ENCODE measurements around the gene THPO. TPM values are rescaled to one million over a fixed set of nuclear protein-coding genes. Genes with fewer than 3 reads are reported as not detected.

THPO gene
- polyA plus RNA-seq, 1 donor from 2014 or later, result 0.59 TPM

DNA sequence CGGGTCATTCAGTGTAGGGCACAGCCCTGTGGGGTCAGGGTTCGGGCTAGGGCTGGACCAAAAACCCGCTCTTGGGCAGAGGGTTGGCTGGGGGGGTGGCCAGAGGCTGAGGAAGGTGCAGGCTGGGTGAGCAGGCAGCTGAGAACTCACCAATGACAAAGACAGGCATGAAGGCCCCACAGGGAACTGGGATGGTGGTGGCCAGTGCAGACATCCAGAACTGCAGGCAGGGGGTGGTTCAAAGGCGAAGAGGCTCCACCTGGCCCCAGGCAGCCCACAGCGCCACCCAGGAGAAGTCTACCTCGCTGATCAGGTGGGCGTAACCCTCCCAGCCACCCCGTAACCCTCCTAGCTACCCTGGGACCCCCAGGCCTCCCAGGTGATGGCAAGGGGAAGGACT lies 23.3 kb downstream of the THPO start:
- Histone ChIP-seq H3K4me2 (ENCODE audit: low read length) (no peak overlapping the region), H3F3A (ENCODE audit: insufficient read depth, low read length, poor library complexity, severe bottlenecking) (no peaks in the 10 kb centered on the region), H2AFZ (ENCODE audit: low read depth, low read length) (no peak overlapping the region), H3K9me3 (ENCODE audit: low read length) (no peaks in the 10 kb centered on the region), H3K36me3 (ENCODE audit: insufficient read depth, low read length) (no peaks in the 10 kb centered on the region), H3K9ac (ENCODE audit: low read length) (no peak overlapping the region), H3K4me3 (ENCODE audit: low read length) (no peak overlapping the region), H3K9me2 (ENCODE audit: insufficient read depth, low read length) (no peaks in the 10 kb centered on the region), H3K79me2 (replicated peaks; ENCODE audit: insufficient read depth, low read length) (no peaks in the 10 kb centered on the region), H3K27ac (ENCODE audit: low read length) (no peak overlapping the region), H3K27me3 (ENCODE audit: insufficient read depth, low read depth, low read length) (no peaks in the 10 kb centered on the region), H4K20me1 (ENCODE audit: insufficient read depth) (no peaks in the 10 kb centered on the region)
- TF ChIP-seq, protein P1, sequence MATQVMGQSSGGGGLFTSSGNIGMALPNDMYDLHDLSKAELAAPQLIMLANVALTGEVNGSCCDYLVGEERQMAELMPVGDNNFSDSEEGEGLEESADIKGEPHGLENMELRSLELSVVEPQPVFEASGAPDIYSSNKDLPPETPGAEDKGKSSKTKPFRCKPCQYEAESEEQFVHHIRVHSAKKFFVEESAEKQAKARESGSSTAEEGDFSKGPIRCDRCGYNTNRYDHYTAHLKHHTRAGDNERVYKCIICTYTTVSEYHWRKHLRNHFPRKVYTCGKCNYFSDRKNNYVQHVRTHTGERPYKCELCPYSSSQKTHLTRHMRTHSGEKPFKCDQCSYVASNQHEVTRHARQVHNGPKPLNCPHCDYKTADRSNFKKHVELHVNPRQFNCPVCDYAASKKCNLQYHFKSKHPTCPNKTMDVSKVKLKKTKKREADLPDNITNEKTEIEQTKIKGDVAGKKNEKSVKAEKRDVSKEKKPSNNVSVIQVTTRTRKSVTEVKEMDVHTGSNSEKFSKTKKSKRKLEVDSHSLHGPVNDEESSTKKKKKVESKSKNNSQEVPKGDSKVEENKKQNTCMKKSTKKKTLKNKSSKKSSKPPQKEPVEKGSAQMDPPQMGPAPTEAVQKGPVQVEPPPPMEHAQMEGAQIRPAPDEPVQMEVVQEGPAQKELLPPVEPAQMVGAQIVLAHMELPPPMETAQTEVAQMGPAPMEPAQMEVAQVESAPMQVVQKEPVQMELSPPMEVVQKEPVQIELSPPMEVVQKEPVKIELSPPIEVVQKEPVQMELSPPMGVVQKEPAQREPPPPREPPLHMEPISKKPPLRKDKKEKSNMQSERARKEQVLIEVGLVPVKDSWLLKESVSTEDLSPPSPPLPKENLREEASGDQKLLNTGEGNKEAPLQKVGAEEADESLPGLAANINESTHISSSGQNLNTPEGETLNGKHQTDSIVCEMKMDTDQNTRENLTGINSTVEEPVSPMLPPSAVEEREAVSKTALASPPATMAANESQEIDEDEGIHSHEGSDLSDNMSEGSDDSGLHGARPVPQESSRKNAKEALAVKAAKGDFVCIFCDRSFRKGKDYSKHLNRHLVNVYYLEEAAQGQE (IDR thresholded peaks at IDR 0.05; ENCODE audit: borderline replicate concordance), result no peak

- Histone ChIP-seq H3K9me3 (ENCODE audit: low read length) (no peaks in the 10 kb centered on the region), H2AFZ (ENCODE audit: low read depth, low read length) (no peak overlapping the region), H3K27me3 (ENCODE audit: insufficient read depth, low read depth, low read length) (no peaks in the 10 kb centered on the region), H3K79me2 (replicated peaks; ENCODE audit: insufficient read depth, low read length) (no peaks in the 10 kb centered on the region), H3K9me2 (ENCODE audit: insufficient read depth, low read length) (no peaks in the 10 kb centered on the region), H4K20me1 (ENCODE audit: insufficient read depth) (no peaks in the 10 kb centered on the region), H3K27ac (ENCODE audit: low read length) (no peak overlapping the region), H3K36me3 (ENCODE audit: insufficient read depth, low read length) (no peaks in the 10 kb centered on the region), H3K9ac (ENCODE audit: low read length) (no peak overlapping the region), H3K4me2 (ENCODE audit: low read length) (no peak overlapping the region), H3K4me3 (ENCODE audit: low read length) (no peak overlapping the region), H3F3A (ENCODE audit: insufficient read depth, low read length, poor library complexity, severe bottlenecking) (no peaks in the 10 kb centered on the region)
- TF ChIP-seq, protein P1 (IDR thresholded peaks at IDR 0.05; ENCODE audit: borderline replicate concordance), result no peak
- TF ChIP-seq SMC3 (conservative IDR thresholded peaks at IDR 0.05; ENCODE audit: poor library complexity) (peak; percentile 30), EP300 (conservative IDR thresholded peaks at IDR 0.05; ENCODE audit: poor library complexity, severe bottlenecking) (no peak), POLR2AphosphoS5 (IDR thresholded peaks at IDR 0.05) (no peak)
- TF ChIP-seq, protein P2, sequence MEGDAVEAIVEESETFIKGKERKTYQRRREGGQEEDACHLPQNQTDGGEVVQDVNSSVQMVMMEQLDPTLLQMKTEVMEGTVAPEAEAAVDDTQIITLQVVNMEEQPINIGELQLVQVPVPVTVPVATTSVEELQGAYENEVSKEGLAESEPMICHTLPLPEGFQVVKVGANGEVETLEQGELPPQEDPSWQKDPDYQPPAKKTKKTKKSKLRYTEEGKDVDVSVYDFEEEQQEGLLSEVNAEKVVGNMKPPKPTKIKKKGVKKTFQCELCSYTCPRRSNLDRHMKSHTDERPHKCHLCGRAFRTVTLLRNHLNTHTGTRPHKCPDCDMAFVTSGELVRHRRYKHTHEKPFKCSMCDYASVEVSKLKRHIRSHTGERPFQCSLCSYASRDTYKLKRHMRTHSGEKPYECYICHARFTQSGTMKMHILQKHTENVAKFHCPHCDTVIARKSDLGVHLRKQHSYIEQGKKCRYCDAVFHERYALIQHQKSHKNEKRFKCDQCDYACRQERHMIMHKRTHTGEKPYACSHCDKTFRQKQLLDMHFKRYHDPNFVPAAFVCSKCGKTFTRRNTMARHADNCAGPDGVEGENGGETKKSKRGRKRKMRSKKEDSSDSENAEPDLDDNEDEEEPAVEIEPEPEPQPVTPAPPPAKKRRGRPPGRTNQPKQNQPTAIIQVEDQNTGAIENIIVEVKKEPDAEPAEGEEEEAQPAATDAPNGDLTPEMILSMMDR (IDR thresholded peaks at IDR 0.05; ENCODE audit: poor library complexity, severe bottlenecking), result peak; percentile 55
Observed at GRCh38 chr3:184354121-184354728, 23.8 kb downstream of the THPO start.
